A673 (cell line): ENCODE measurements around the gene RHPN2.

Experiments
- EZH2 ChIP-seq: fragments of 200-600 bp; sonication (generic); IDR thresholded peaks from 2 replicates; pipeline ENCODE4 v1.6.1; 2017; ENCODE audit warnings: borderline replicate concordance, low read depth, mild to moderate bottlenecking, mixed read lengths, antibody characterized with exemption, low read length; ENCODE audit not compliant: poor library complexity, severe bottlenecking
- TF ChIP-seq, protein P1 (sequence below): fragments of 300-800, 200-600 bp; sonication (generic); conservative IDR thresholded peaks from 2 replicates; pipeline ENCODE4 v1.5.1; 2017; ENCODE audit warnings: low read depth, mild to moderate bottlenecking, antibody characterized with exemption, low read length, moderate library complexity, mixed read lengths

DNA sequence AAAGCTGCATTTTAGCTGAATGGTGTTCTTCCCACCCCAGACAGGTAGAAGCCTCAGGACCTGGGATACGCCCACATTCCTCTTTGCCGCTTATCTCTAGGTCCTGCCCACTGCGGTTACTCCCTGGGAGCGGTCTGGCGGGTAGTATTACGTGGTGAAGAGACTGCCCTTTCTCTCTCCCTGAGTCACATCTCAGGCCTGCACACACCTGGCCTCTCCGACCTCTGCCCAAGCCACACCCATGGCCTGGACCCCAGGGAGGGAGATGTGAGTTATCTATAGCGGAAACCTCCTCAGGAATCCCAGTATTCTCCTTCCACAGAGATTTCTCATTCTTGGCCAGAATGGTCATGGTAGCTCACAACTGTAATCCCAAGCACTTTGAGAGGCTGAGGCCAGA is 17.3 kb downstream of the RHPN2 start:
- TF ChIP-seq, protein P1, sequence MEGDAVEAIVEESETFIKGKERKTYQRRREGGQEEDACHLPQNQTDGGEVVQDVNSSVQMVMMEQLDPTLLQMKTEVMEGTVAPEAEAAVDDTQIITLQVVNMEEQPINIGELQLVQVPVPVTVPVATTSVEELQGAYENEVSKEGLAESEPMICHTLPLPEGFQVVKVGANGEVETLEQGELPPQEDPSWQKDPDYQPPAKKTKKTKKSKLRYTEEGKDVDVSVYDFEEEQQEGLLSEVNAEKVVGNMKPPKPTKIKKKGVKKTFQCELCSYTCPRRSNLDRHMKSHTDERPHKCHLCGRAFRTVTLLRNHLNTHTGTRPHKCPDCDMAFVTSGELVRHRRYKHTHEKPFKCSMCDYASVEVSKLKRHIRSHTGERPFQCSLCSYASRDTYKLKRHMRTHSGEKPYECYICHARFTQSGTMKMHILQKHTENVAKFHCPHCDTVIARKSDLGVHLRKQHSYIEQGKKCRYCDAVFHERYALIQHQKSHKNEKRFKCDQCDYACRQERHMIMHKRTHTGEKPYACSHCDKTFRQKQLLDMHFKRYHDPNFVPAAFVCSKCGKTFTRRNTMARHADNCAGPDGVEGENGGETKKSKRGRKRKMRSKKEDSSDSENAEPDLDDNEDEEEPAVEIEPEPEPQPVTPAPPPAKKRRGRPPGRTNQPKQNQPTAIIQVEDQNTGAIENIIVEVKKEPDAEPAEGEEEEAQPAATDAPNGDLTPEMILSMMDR: no peak
- TF ChIP-seq EZH2: no peak
